Endothelial cell of umbilical vein (primary cell): ENCODE results near the gene ABHD10. TPM values are rescaled to one million over a fixed set of nuclear protein-coding genes. Genes with fewer than 3 reads are reported as not detected.

ENCODE experiments used
- BruUV-seq: library from RNA; stranded (reverse); fragments of 400-500 nt; replicated peaks from 2 replicates; lab custom pipeline; 2021; lab: Mats Ljungman, UMichigan
- CTCF ChIA-PET: fragments of 300-600, 350-600 bp; sonication (Branson Sonifier 250); formaldehyde crosslinking; loops from one replicate; lab custom pipeline; 2021; ENCODE audit warnings: antibody characterized with exemption, inconsistent platforms; lab: Charles Lee
- POLR2A ChIA-PET: fragments of 300-600, 350-600 bp; sonication (Branson Sonifier 250); formaldehyde crosslinking; loops from one replicate; lab custom pipeline; 2021; ENCODE audit warnings: antibody characterized with exemption, inconsistent platforms; lab: Charles Lee
- DNase-seq: peaks from one replicate; pipeline ENCODE4 v3.0.0-alpha.2; 2011; ENCODE audit warnings: low read depth, low spot score
- FAIRE-seq: peaks from 2 replicates; lab custom pipeline; 2011; peaks lifted over from hg19 to GRCh38; lab: Jason Lieb, UNC
- H2AFZ ChIP-seq: 2 replicates; pipeline ENCODE4 v1.6.0; 2012; ENCODE audit warnings: low read depth, low read length, control low read depth, inconsistent platforms
- H3K27ac ChIP-seq: 2 replicates; pipeline ENCODE4 v1.5.1; 2011; ENCODE audit warnings: low read depth, mild to moderate bottlenecking, control low read depth, low read length, moderate library complexity; ENCODE audit not compliant: insufficient read depth
- H3K27me3 ChIP-seq, 2 experiments: 2 replicates each; pipeline versions ENCODE4 v1.6.0 to v1.6.1; 2011; ENCODE audit warnings: low read length in 2 of 2, mixed read lengths in 1 of 2; ENCODE audit not compliant: control insufficient read depth in 2 of 2, insufficient read depth in 2 of 2
- H3K36me3 ChIP-seq, 2 experiments: 2 replicates in 1 of 2; 3 replicates in 1 of 2; pipeline ENCODE4 v1.5.1; 2011; ENCODE audit warnings: low read length in 2 of 2, mild to moderate bottlenecking in 1 of 2, moderate library complexity in 1 of 2; ENCODE audit not compliant: control insufficient read depth in 2 of 2, insufficient read depth in 2 of 2; ENCODE audit errors: extremely low read depth in 1 of 2
- H3K4me1 ChIP-seq: 3 replicates; pipeline ENCODE4 v1.5.1; 2011; ENCODE audit warnings: mild to moderate bottlenecking, low read length; ENCODE audit not compliant: control insufficient read depth, insufficient read depth; ENCODE audit errors: extremely low read depth
- H3K4me2 ChIP-seq: 2 replicates; pipeline ENCODE4 v1.6.1; 2011; ENCODE audit warnings: low read length, control low read depth, mixed read lengths; ENCODE audit not compliant: insufficient read depth
- H3K4me3 ChIP-seq, 3 experiments: fragments of 200-600 bp in 1 of 3; sonication (generic), shearing (Covaris generic) in 1 of 3; replicated peaks in 1 of 3; 2 replicates each; pipeline ENCODE4 v1.5.1; 2011 to 2016; ENCODE audit warnings: control low read depth in 3 of 3, low read length in 3 of 3, mild to moderate bottlenecking in 2 of 3, inconsistent platforms in 1 of 3, low read depth in 1 of 3, moderate library complexity in 1 of 3; ENCODE audit not compliant: insufficient read depth in 1 of 3
- H3K79me2 ChIP-seq: 2 replicates; pipeline ENCODE4 v1.6.0; 2012; ENCODE audit warnings: low read length, inconsistent platforms; ENCODE audit not compliant: control insufficient read depth, insufficient read depth
- H3K9ac ChIP-seq: replicated peaks from 2 replicates; pipeline ENCODE3; 2011; ENCODE audit warnings: low read length, control low read depth; ENCODE audit not compliant: insufficient read depth; ENCODE audit errors: extremely low read depth
- H3K9me1 ChIP-seq: replicated peaks from 3 replicates; pipeline ENCODE4 v1.6.0; 2011; ENCODE audit warnings: mild to moderate bottlenecking, low read length; ENCODE audit not compliant: control insufficient read depth, insufficient read depth; ENCODE audit errors: extremely low read depth
- H3K9me3 ChIP-seq: replicated peaks from 2 replicates; pipeline ENCODE4 v1.5.1; 2012; ENCODE audit warnings: low read length, inconsistent platforms; ENCODE audit not compliant: control insufficient read depth, insufficient read depth
- H4K20me1 ChIP-seq: replicated peaks from 2 replicates; pipeline ENCODE3; 2011; ENCODE audit warnings: mild to moderate bottlenecking, low read length; ENCODE audit not compliant: control insufficient read depth, insufficient read depth; ENCODE audit errors: extremely low read depth
- EZH2 ChIP-seq: IDR thresholded peaks from 2 replicates; pipeline ENCODE4 v1.6.1; 2012; ENCODE audit warnings: borderline replicate concordance, low read depth, mild to moderate bottlenecking, moderate library complexity, low read length, inconsistent platforms; ENCODE audit not compliant: severe bottlenecking
- FOS ChIP-seq: IDR thresholded peaks from 2 replicates; pipeline ENCODE4 v1.6.1; 2011; ENCODE audit warnings: mild to moderate bottlenecking, low read length, moderate library complexity, borderline replicate concordance; ENCODE audit not compliant: insufficient read depth
- MAX ChIP-seq: IDR thresholded peaks from 2 replicates; pipeline ENCODE4 v1.6.1; 2011; ENCODE audit not compliant: insufficient read depth, insufficient read length
- MYC ChIP-seq: IDR thresholded peaks from one replicate; pipeline ENCODE4 v1.6.1; 2011; ENCODE audit warnings: mild to moderate bottlenecking, low read depth, low read length
- POLR2AphosphoS5 ChIP-seq: IDR thresholded peaks from 2 replicates; pipeline ENCODE4 v1.6.1; 2012; ENCODE audit warnings: low read depth, mild to moderate bottlenecking, control low read depth, low read length, moderate library complexity; ENCODE audit not compliant: insufficient read depth
- dilution Hi-C: fragments of 300-500 bp; cut with MboI; formaldehyde crosslinking; loops from one replicate; pipeline ENCODE4 v1.15.0; 2019; ENCODE audit warnings: low sequenced_read_pairs; ENCODE audit not compliant: extremely low pct_ligation_motif_present
- intact Hi-C: fragments of 100-400 bp; cut with micrococcal nuclease; formaldehyde crosslinking; loops from one replicate; pipeline ENCODE4 v1.10.0; 2022
- polyA plus RNA-seq, 4 experiments: library from polyadenylated mRNA; depleted of rRNA in 3 of 4; stranded (reverse) in 3 of 4; unstranded in 1 of 4; fragments of >200 nt; gene quantifications; 2 replicates each; pipeline versions ENCODE4 v1.2.1 to v1.2.3, GENCODE V29; 2011 to 2012; ENCODE audit warnings: missing spikeins in 1 of 4
- total RNA-seq: library from RNA; stranded (reverse); gene quantifications from 2 replicates; pipeline ENCODE4 v1.2.3, GENCODE V29; 2021

Gene ABHD10
- total and polyA plus RNA-seq, 2 donors (not counting 3 experiments of a cell fraction or from before 2014, with no cell fraction given), result 10.0 to 37.0 TPM

- Histone ChIP-seq H3K4me1 (no peaks in the 10 kb centered on the region), H3K9ac (no peak overlapping the region), H3K27ac (no peak overlapping the region), H3K9me3 (no peaks in the 10 kb centered on the region), H4K20me1 (no peaks in the 10 kb centered on the region), H3K79me2 (no peaks in the 10 kb centered on the region), H3K9me1 (peaks cover 3% of the 10 kb centered on the region), H3K4me3 (no peak overlapping the region), H2AFZ (no peak overlapping the region), H3K27me3 (no peaks in the 10 kb centered on the region), H3K4me2 (no peak overlapping the region), H3K36me3 (no peaks in the 10 kb centered on the region)
- ChIA-PET POLR2A (interaction anchor here (1.1 kb wide), 1 partner anchor 24 kb away, joined by 3 read pairs; no protein-coding TSS in a partner anchor), CTCF (interaction anchor here (0.7 to 8.2 kb wide), 22 partner anchors 9 to 434 kb away, joined by 3 to 291 read pairs (median 9); partner anchors contain the start of genes SLC9C1 and TAGLN3)
- dilution Hi-C loops, result no loop called here
- BruUV-seq, result no TSS peak
- DNase-seq (no peak), FAIRE-seq (no peak)
- intact Hi-C loops, result no loop called here
- TF ChIP-seq POLR2AphosphoS5, result no peak
- TF ChIP-seq FOS, result no peak
- no peak for TF ChIP-seq MYC
- TF ChIP-seq EZH2, result no peak
- no peak for TF ChIP-seq MAX
Observed at GRCh38 chr3:112012205-112012992, 33.6 kb downstream of the ABHD10 start.
